ENCODE data around the gene THTPA.
"Not testable (repeated sequence)": the region's sequence is repeated elsewhere in the genome, so short reads cannot be mapped to it uniquely, and the experiment has no call there.

Gene THTPA

GRCh38 chr14:23584527-23585203 is 28.6 kb downstream of the THTPA start:
- not testable (repeated sequence) for DNase-seq

GRCh38 chr14:23588884-23589598 is 33.0 kb downstream of the THTPA start:
- peak; percentile 95 for DNase-seq

- DNase-seq = no peak
Observed at GRCh38 chr14:23589606-23590005, 33.5 kb downstream of the THTPA start.

DNA sequence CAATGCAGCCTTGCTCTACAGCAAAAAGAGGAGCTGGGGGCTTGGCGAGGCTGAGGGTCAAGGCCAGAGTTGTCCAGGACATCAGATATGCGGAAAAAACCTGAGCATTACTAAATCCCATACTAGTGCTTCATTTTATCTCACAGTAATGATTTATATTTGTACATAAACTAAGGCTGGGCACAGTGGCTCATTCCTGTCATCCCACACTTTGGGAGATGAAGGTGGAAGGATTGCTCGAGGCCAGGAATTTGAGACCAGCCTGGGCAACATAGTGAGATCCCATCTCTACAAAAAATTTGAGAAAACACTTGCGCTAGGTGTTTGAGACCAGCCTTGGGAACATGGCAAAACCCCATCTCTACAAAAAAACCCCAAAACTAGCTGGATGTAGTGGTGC is 34.1 kb downstream of the THTPA start:
- DNase-seq = no peak

DNA sequence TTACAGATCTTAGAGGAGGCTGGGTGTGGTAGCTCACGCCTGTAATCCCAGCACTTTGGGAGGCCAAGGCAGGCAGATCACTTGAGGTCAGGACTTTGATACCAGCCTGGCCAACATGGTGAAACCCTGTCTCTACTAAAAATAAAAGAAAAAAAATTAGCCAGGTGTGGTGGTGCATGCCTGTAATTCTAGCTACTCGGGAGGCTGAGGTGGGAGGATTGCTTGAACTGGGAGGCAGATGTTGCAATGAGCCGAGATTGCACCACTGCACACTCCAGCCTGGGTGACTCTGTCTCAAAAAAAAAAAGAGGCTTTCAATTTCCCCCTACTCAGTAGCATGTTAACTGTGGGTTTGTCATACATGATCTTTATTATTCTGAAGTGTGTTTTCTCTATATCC is 38.1 kb downstream of the THTPA start:
- DNase-seq = not testable (repeated sequence)

DNA sequence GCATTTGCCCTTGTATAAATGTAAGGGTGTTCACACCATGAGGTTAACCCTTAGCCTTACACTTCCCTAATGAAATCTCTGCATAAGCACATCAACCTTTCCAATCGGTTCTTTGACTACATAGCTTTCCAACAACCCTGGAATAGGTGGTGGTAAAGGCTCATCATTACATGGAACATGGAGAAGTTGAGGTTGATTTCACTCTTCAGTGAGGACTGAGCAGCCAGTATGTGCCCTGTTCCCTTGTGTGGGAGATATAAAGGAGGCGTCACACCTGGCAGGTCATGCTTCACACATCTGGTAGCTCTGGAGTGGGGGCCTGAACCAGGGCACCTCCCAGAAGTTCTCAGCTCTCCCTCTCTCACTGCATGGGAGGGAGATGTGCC is 44.2 kb downstream of the THTPA start:
- DNase-seq = no peak

GRCh38 chr14:23600806-23601205 is 44.7 kb downstream of the THTPA start:
- DNase-seq = no peak

- DNase-seq = no peak
Observed at GRCh38 chr14:23601424-23601823, 45.4 kb downstream of the THTPA start.

GRCh38 chr14:23601845-23602180 is 45.7 kb downstream of the THTPA start:
- no peak for DNase-seq

DNA sequence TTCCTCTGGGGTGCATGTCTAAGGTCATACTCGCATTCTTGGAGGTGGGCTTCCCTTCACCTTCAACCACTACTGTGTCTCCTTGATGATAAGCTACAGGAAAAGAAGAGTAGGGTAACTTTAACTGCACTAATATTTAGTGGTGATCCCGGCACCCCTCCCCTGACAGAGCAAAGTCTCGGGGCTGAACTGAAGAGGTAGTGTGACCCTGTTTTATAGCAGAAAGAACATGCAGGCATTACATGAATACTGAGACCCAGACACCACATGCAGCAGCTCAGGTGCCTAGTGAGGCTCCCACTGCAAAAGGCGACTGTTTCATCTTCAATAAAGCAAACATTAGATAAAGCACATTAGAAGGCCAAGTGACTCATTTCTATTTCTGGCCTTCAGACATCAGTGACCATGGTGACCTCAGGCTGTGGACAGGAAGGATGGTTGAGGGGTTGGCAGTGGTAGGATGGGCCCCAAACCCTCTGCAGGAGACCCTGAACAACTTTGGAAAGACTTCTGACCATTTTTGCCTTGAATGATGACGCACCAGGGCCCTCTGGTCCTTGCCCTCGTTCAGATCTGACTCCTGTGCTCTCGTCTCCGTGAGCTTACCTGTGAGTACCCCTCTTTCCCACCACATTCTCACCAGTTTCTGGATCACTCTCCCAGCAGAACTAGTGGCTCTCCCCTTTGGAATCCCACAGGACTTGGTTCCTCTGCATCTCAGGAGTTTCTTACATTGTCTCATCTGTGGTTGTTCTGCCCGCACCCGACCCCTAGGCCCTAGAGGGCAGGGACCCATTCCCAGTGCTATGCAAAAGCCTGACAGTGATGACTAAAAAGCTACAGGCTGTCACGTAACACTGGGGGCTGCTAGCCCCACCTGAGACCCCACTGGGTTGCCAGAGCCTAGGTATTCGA is 46.4 kb downstream of the THTPA start:
- DNase-seq = no peak

DNA sequence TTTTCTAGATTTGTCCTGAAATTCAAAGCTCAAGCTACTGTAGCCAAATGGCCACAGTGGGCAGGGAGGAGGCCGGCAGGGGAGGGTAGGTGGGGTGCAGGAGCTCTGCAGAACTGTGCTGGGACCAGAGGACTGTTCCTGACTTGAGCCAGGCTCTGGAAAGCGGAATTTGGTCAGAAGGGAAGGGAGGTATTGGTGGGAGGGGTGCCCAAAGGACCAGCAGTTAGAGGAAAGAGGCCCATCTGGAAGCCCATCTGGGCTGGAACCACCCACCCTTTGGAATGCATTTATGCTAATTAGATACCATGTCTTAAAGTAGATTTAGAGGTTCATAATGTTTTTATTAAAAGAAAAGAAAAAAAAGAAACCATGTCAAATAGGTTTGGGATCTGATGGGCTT is 47.0 kb downstream of the THTPA start:
- no peak for DNase-seq

- no peak for DNase-seq
Observed at GRCh38 chr14:23604148-23604547, 48.1 kb downstream of the THTPA start.

GRCh38 chr14:23604675-23605170 is 48.7 kb downstream of the THTPA start:
- DNase-seq = no peak

DNA sequence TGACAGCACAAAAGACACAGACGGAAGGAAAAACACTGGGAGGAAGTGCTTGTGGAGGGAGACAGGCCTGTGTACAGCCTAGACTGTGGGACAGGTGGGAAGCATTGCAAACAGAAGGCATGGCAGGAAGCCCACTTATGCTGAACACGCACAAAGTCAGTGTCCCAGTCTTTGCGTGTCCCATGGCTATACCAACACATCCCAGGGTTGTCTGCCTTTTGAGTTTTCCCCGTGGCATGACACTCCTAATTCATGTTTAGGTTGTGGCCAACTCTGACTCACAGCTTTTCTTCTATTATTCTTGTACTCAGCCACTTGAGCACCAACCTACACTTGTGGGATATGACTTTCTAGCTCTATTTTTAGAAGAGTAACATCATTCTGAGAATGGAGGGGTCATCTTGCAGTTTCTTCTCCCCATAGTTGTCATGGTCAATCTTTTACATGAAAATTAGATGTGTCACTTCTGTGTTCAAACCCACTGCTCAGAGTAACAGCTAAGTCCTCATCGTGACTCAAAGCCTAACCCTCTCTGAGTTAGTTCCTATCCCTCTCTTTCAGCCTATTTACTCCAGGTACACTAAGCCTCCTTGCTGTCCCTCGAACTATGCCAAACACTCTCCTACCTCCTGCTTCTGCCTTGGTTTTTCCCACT is 50.0 kb downstream of the THTPA start:
- DNase-seq = no peak

GRCh38 chr14:23608454-23608853 is 52.4 kb downstream of the THTPA start:
- no peak for DNase-seq

DNA sequence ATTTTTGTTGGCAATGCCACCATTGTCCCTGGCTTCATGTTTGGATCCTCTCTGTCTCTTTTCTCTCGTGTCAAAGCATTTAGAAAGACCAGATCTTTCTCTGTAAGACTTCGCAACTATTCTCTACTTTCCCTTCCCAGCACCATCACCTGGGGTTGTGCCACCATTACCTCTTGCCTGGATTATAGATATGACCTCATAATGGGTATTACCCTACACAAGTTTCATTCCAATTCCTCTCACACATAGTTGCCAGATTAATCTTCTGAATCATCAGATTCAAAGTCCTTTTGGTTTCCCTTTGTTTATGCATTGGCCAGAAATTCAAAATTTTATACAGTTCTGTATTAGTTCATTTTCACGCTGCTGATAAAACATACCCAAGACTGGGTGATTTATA is 52.9 kb downstream of the THTPA start:
- no peak for DNase-seq

GRCh38 chr14:23609411-23610089 is 53.5 kb downstream of the THTPA start:
- DNase-seq = not testable (repeated sequence)
